ENCODE results near the gene H2AZ1. TPM values are rescaled to one million over a fixed set of nuclear protein-coding genes. Genes with fewer than 3 reads are reported as not detected.
A peak's percentile ranks its signal among the peaks of the same experiment; 100 is the strongest.

Gene H2AZ1
- total RNA-seq = 100 to 1,000 TPM; 542 to 545 TPM

GRCh38 chr4:99949999-99950912 is at the start of gene H2AZ1:
Gene H2AZ1 (minus strand): TSS chr4:99950275. CDS start chr4:99950170, 105 bp downstream.
- peak; percentile 98 for DNase-seq
- H3K4me1 Mint-ChIP-seq = peaks cover 26% of the 10 kb centered on the region
- no peaks in the 10 kb centered on the region for H3K27me3 Mint-ChIP-seq
- peaks cover 22% of the 10 kb centered on the region for H3K36me3 Mint-ChIP-seq (ENCODE audit: low read depth)
- POLR2A ChIA-PET = interaction anchor here (0.6 to 7.0 kb wide), 17 partner anchors 10 to 1765 kb away, joined by 3 to 105 read pairs (median 6); partner anchors contain the start of genes DAPP1, LAMTOR3 and TRMT10A
- no peak within 1 kb of the TSS for H3K27ac Mint-ChIP-seq
- no peaks in the 10 kb centered on the region for H3K9me3 Mint-ChIP-seq
- no peak within 1 kb of the TSS for H3K4me3 Mint-ChIP-seq
- CTCF ChIA-PET = interaction anchor here (1.0 to 1.5 kb wide), 7 partner anchors 10 to 955 kb away, joined by 3 to 7 read pairs (median 3); partner anchors contain the start of genes METAP1 and TRMT10A

- Mint-ChIP-seq H3K4me3 (no peak overlapping the region), H3K9me3 (no peaks in the 10 kb centered on the region), H3K36me3 (ENCODE audit: low read depth) (no peaks in the 10 kb centered on the region), H3K27me3 (peaks cover 7% of the 10 kb centered on the region), H3K4me1 (no peaks in the 10 kb centered on the region), H3K27ac (no peak overlapping the region)
- no peak for DNase-seq
- ChIA-PET POLR2A (no interaction called here), CTCF (interaction anchor here (0.7 to 1.5 kb wide), 5 partner anchors 22 to 860 kb away, joined by 3 to 6 read pairs (median 3); no protein-coding TSS in a partner anchor)
Measured at GRCh38 chr4:99998062-99998867, 48.2 kb upstream of the H2AZ1 start.

- Mint-ChIP-seq H3K9me3 (no peaks in the 10 kb centered on the region), H3K27ac (no peak overlapping the region), H3K4me1 (no peaks in the 10 kb centered on the region), H3K27me3 (peaks cover 9% of the 10 kb centered on the region), H3K36me3 (ENCODE audit: low read depth) (no peaks in the 10 kb centered on the region), H3K4me3 (no peak overlapping the region)
- CTCF ChIA-PET = no interaction called here
- POLR2A ChIA-PET = no interaction called here
- DNase-seq = no peak
Measured at GRCh38 chr4:99991741-99992140, 41.7 kb upstream of the H2AZ1 start.

GRCh38 chr4:99987681-99988080 is 37.6 kb upstream of the H2AZ1 start:
- Mint-ChIP-seq H3K27ac (no peak overlapping the region), H3K9me3 (no peaks in the 10 kb centered on the region), H3K4me1 (no peaks in the 10 kb centered on the region), H3K4me3 (no peak overlapping the region), H3K36me3 (ENCODE audit: low read depth) (no peaks in the 10 kb centered on the region), H3K27me3 (peaks cover 7% of the 10 kb centered on the region)
- ChIA-PET POLR2A (no interaction called here), CTCF (no interaction called here)
- no peak for DNase-seq

- ChIA-PET CTCF (no interaction called here), POLR2A (no interaction called here)
- Mint-ChIP-seq H3K9me3 (no peaks in the 10 kb centered on the region), H3K4me1 (no peaks in the 10 kb centered on the region), H3K4me3 (no peak overlapping the region), H3K27me3 (peaks cover 7% of the 10 kb centered on the region), H3K27ac (no peak overlapping the region), H3K36me3 (ENCODE audit: low read depth) (no peaks in the 10 kb centered on the region)
- no peak for DNase-seq
Measured at GRCh38 chr4:99986792-99987191, 36.7 kb upstream of the H2AZ1 start.

GRCh38 chr4:99983289-99983943 is 33.3 kb upstream of the H2AZ1 start:
- Mint-ChIP-seq H3K36me3 (ENCODE audit: low read depth) (no peaks in the 10 kb centered on the region), H3K27ac (no peak overlapping the region), H3K4me3 (no peak overlapping the region), H3K27me3 (peaks cover 7% of the 10 kb centered on the region), H3K9me3 (no peaks in the 10 kb centered on the region), H3K4me1 (no peaks in the 10 kb centered on the region)
- DNase-seq = no peak
- ChIA-PET POLR2A (no interaction called here), CTCF (no interaction called here)

- Mint-ChIP-seq H3K36me3 (ENCODE audit: low read depth) (no peaks in the 10 kb centered on the region), H3K4me3 (no peak overlapping the region), H3K27ac (no peak overlapping the region), H3K4me1 (no peaks in the 10 kb centered on the region), H3K9me3 (no peaks in the 10 kb centered on the region), H3K27me3 (peaks cover 13% of the 10 kb centered on the region)
- POLR2A ChIA-PET = no interaction called here
- no peak for DNase-seq
- CTCF ChIA-PET = interaction anchor here (0.6 kb wide), 1 partner anchor 11 kb away, joined by 3 read pairs; no protein-coding TSS in a partner anchor
Measured at GRCh38 chr4:99979872-99980271, 29.8 kb upstream of the H2AZ1 start.

GRCh38 chr4:99971453-99972111 is 21.5 kb upstream of the H2AZ1 start:
- ChIA-PET CTCF (no interaction called here), POLR2A (no interaction called here)
- H3K4me1 Mint-ChIP-seq = no peaks in the 10 kb centered on the region
- DNase-seq = no peak
- H3K4me3 Mint-ChIP-seq = no peak overlapping the region
- H3K9me3 Mint-ChIP-seq = no peaks in the 10 kb centered on the region
- no peak overlapping the region for H3K27ac Mint-ChIP-seq
- no peaks in the 10 kb centered on the region for H3K36me3 Mint-ChIP-seq (ENCODE audit: low read depth)
- H3K27me3 Mint-ChIP-seq = peaks cover 21% of the 10 kb centered on the region

- Mint-ChIP-seq H3K9me3 (no peaks in the 10 kb centered on the region), H3K36me3 (ENCODE audit: low read depth) (no peaks in the 10 kb centered on the region), H3K4me1 (peaks cover 17% of the 10 kb centered on the region), H3K27ac (no peak overlapping the region), H3K4me3 (no peak overlapping the region), H3K27me3 (peaks cover 7% of the 10 kb centered on the region)
- DNase-seq = no peak
- ChIA-PET POLR2A (interaction anchor here (0.7 kb wide), 1 partner anchor 16 kb away, joined by 3 read pairs; no protein-coding TSS in a partner anchor), CTCF (interaction anchor here (0.7 kb wide), 1 partner anchor 21 kb away, joined by 3 read pairs; no protein-coding TSS in a partner anchor)
Measured at GRCh38 chr4:99968330-99968729, 18.3 kb upstream of the H2AZ1 start.

GRCh38 chr4:99966692-99967091 is 16.6 kb upstream of the H2AZ1 start:
- H3K36me3 Mint-ChIP-seq (ENCODE audit: low read depth) = no peaks in the 10 kb centered on the region
- ChIA-PET CTCF (interaction anchor here (1.1 kb wide), 1 partner anchor 16 kb away, joined by 3 read pairs; the partner anchor contains the start of gene H2AZ1), POLR2A (no interaction called here)

GRCh38 chr4:99965674-99966350 is 15.7 kb upstream of the H2AZ1 start:
- DNase-seq = no peak
- Mint-ChIP-seq H3K36me3 (ENCODE audit: low read depth) (no peaks in the 10 kb centered on the region), H3K27ac (no peak overlapping the region), H3K4me3 (no peak overlapping the region), H3K27me3 (peaks cover 6% of the 10 kb centered on the region), H3K4me1 (peaks cover 17% of the 10 kb centered on the region), H3K9me3 (no peaks in the 10 kb centered on the region)
- CTCF ChIA-PET = interaction anchor here (1.0 to 2.1 kb wide), 4 partner anchors 14 to 127 kb away, joined by 3 to 7 read pairs (median 4); partner anchors contain the start of gene H2AZ1
- POLR2A ChIA-PET = interaction anchor here (0.9 to 2.3 kb wide), 3 partner anchors 15 to 19 kb away, joined by 4 to 15 read pairs (median 6); partner anchors contain the start of genes DNAJB14 and H2AZ1

More at GRCh38 chr4:99966692-99967091, 16.6 kb upstream of the H2AZ1 start:
- peaks cover 17% of the 10 kb centered on the region for H3K4me1 Mint-ChIP-seq
- DNase-seq = no peak
- H3K27me3 Mint-ChIP-seq = peaks cover 6% of the 10 kb centered on the region
- no peaks in the 10 kb centered on the region for H3K9me3 Mint-ChIP-seq
- no peak overlapping the region for H3K27ac Mint-ChIP-seq
- H3K4me3 Mint-ChIP-seq = no peak overlapping the region

All from activated CD4-positive, alpha-beta memory T cell treated with anti-CD3 and anti-CD28 coated beads, Interleukin-2, amount 10 ng/mL, durations not matched to agents 7 days and 5 days (primary cell).